WI38 (cell line): ENCODE results near the gene C20orf141.

Experiments used
- H3K4me3 ChIP-seq: 2 replicates; pipeline ENCODE4 v1.5.1; 2011; ENCODE audit warnings: low read depth, mild to moderate bottlenecking, control low read depth, low read length
- CTCF ChIP-seq: IDR thresholded peaks from 2 replicates; pipeline ENCODE4 v1.5.1; 2012; ENCODE audit warnings: low read depth, mild to moderate bottlenecking, control low read depth, low read length

Gene C20orf141

DNA sequence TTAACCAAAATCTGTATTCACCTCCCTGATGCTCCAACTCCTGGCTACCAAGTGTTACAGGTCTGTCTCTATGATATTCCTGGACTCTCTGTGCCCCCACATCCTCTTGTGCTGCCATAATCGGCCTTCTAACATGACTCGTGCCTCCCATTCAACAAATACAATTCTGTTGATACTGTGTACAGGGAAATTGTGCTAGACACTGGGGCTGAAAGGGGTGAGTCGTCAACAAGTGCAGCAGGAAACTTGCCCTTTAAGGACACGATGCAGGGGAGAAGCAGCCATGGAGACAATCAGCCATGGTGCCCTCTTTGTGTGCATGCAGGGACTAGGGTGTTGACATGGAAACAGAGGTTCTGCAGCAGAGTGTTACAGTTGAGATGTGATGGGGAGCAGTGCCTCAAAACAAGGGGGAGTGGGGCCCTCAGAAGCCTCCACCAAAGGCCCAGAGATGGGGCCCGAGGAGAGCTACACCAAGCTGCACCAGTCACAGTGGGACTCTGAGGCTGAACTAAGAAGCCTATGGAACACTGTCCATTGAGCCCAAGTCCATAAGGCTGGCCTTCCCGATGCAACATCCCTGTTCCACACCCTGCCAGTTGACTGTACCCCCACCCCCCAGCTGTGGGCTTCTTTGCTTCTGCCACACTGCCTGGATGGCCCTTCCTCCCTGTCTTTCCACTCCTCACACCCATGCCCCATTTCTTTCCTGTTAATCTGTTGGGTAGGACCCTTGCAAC is 22.6 kb downstream of the C20orf141 start:
- no peak for TF ChIP-seq CTCF
- H3K4me3 ChIP-seq, result no peak overlapping the region

DNA sequence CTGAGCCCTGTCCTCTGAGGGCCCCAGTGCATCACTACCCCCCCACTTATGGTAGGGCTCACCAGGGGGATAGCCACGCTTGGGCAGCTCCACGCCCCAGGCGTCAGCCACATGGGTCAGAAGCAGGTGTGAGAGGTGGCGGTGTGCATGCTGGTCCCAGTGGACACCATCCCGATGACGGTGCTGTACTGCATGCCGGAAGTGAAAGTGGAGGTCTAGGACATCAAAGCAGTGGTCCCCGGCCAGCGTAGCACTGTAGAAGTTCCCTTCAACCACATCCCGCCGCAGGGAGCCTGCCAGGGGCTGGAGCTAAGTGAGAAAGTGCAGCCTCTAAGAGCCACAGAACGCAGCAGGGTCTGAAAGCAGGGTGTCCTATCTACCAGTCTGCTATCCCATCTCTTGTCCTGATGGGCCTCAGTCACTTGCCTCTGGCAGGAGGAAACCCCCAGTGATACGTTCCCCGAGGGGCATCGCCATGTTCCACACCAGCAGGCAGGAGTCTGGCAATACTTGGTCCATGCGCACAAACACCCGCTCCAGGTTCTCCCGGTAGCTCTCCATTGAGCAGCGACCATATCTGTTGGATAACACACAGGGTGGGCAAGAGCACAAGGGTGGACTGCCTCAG is 23.5 kb downstream of the C20orf141 start:
- TF ChIP-seq CTCF, result no peak
- no peak overlapping the region for H3K4me3 ChIP-seq

DNA sequence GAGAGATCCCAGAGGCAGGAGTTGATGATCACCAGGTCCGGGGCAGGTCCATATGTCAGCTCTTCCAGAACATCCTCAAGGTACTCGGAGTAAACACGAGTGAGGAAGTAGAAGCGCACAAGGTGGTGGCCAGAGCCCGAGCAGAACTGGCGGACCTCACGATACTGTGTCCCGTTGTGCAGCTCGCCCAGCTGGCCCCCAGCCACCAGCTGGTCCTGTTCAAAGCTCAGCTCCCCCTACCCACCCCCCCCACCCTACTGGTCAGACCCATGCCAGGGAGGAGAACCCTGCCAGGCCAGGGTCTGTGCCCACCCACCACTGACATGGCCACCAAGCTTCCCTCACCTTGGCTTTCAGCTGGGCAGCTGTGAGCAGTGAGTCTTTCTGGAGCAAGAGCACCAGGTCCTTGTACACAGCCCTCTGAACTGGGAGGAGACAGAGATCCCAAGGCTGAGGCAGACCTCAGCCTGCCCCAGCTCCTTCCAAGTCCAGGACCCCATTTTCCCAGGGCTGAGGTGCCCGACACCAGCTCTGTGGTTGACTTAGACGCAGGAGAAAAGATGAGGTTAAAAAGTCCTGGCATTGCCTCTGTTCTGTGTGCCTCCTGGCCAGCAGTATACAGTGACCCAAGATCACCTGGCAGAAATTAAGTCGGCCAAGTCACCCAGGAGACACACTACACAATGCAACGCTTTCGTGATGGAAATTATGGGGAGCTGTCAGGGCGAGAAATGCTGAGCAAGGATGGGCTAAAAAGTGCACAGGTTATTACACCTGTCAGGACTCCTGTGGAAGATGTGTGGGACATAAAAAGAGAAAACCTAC is 24.3 kb downstream of the C20orf141 start:
- no peak for TF ChIP-seq CTCF
- no peak overlapping the region for H3K4me3 ChIP-seq

GRCh38 chr20:2839732-2840137 is 24.9 kb downstream of the C20orf141 start:
- no peak for TF ChIP-seq CTCF
- no peak overlapping the region; the same call in 1 of the 2 replicates for H3K4me3 ChIP-seq

DNA sequence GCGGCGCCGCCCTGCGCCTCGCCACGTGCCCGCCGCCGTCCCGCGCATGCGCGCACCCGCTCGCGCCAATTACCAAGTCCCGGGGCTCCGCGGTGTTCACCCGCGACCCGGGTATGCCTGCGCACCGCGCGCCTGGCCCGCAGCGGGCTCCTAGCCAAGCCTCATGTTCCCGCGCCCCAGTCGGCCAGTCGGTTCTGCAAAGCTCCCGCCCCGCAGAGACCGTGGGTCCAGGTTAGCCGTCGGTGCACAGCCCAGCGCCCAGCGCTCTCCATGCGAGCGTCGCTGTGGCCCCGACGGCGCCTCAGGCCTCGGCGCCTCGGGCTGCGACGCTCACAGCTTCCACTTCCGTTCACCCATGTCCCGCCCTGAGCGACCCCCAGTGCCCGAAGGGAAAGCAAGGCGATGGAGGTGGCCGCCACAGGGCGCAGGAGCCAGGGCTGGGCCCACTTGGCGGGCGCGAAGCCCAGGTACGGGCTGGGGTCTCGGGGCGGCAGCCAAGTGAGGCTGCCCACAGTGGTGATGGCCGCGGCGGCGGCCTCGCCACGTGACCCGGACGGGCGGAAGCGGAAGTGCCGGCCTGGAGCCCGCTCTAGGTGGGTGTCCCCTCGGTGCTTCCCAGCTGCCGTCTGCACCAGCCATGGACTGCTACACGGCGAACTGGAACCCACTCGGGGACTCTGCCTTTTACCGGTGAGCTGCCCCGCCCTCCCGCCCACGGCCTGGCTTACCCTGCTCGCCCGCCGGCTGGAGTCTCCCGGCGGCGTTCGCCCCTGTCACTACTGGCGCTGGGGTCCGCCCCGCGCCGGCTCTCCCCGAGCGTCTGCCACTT is 25.6 kb downstream of the C20orf141 start, which contains the start of the genes PCED1A and VPS16:
PCED1A (minus strand) TSS at position 518 of the 829 bp plus-strand sequence. CDS start 743 bp downstream, outside the sequence.
VPS16 (plus strand) TSS at position 608 of the 829 bp plus-strand sequence; CDS start at position 638, 30 bp downstream.
- peak within 1 kb of the TSS; percentile 81 for H3K4me3 ChIP-seq
- no peak for TF ChIP-seq CTCF

DNA sequence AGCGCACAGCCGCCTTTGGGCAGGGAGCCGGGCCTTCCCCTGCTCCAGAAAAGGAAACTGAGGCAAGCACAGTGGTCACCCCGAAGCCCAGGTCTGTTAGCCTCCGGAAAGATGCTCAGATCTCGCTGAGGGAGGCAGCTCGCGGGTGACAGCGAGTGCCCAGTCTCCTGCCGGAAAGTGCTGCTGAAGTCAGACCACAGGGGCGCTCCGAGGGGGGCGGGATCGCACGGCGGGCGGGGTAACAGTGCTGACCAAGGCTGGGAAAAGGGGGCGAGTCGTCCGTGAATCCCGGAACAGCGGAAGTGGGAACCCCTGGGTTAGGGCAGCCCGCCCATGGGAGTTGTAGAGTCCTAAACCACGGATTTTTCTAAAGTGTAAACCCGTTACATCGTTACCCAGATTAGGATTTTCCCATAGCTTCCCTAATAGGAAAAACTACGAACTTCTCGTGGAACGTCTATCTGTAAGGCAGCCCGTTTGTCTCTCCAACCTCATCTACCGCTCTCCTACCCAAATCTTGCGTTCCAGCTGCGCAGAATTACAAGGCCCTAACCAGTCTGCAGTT is 26.3 kb downstream of the C20orf141 start:
- no peak for TF ChIP-seq CTCF
- H3K4me3 ChIP-seq, result peak overlapping the region; percentile 81
